AG04450 (cell line): ENCODE measurements around the gene RAX. TPM values are rescaled to one million over a fixed set of nuclear protein-coding genes. Genes with fewer than 3 reads are reported as not detected.

Experiments
- CTCF ChIA-PET: fragments of 300-600, 350-600 bp; formaldehyde crosslinking; extraction: SDS; loops from one replicate; lab custom pipeline; 2022; ENCODE audit warnings: antibody characterized with exemption, inconsistent platforms; lab: Charles Lee
- POLR2A ChIA-PET: fragments of 350-600 bp; formaldehyde crosslinking; extraction: SDS; loops from one replicate; lab custom pipeline; 2021; ENCODE audit warnings: antibody characterized with exemption, inconsistent platforms; lab: Yijun Ruan, JAX
- DNase-seq: peaks from one replicate; pipeline ENCODE4 v3.0.0-alpha.2; 2011; ENCODE audit warnings: low read depth, low spot score
- H3K27ac ChIP-seq: one replicate; pipeline ENCODE4 v1.5.1; 2012; ENCODE audit warnings: low read depth, low read length, control low read depth
- H3K27me3 ChIP-seq: one replicate; pipeline ENCODE4 v1.6.0; 2012; ENCODE audit warnings: low read length; ENCODE audit not compliant: control insufficient read depth, insufficient read depth
- H3K4me3 ChIP-seq: 2 replicates; pipeline ENCODE4 v1.5.1; 2011; ENCODE audit warnings: mild to moderate bottlenecking, low read depth, low read length, control low read depth
- H3K9me3 ChIP-seq: 2 replicates; pipeline ENCODE4 v1.5.1; 2012; ENCODE audit warnings: low read length; ENCODE audit not compliant: control insufficient read depth, insufficient read depth
- CTCF ChIP-seq: IDR thresholded peaks from 2 replicates; pipeline ENCODE4 v1.5.1; 2011; ENCODE audit warnings: low read depth, low read length, control low read depth, inconsistent platforms
- polyA minus RNA-seq: library from RNA; depleted of rRNA, polyadenylated mRNA; stranded (reverse); fragments of >200 nt; gene quantifications from 2 replicates; pipeline ENCODE4 v1.2.3, GENCODE V29; 2011; rRNA and poly(A)+ RNA removed
- polyA plus RNA-seq: library from polyadenylated mRNA; depleted of rRNA; stranded (reverse); fragments of >200 nt; gene quantifications from 2 replicates; pipeline ENCODE4 v1.2.3, GENCODE V29; 2011; rRNA removed

RAX gene
- polyA plus RNA-seq (not detected in 2 replicates), polyA minus RNA-seq (not detected in 2 replicates)

- no peak within 1 kb of the TSS for H3K27ac ChIP-seq
- ChIA-PET CTCF (interaction anchor here (0.6 to 1.8 kb wide), 2 partner anchors 19 to 129 kb away, joined by 3 to 8 read pairs; no protein-coding TSS in a partner anchor), POLR2A (no interaction called here)
- 0 out of 2 replicates have a peak within 1 kb of the TSS, but pooled peaks have one; percentile 20 for H3K4me3 ChIP-seq
- no peak for DNase-seq
- peaks cover 93% of the 10 kb centered on the region for H3K27me3 ChIP-seq
- no peak; the same call in 1 of the 2 replicates for TF ChIP-seq CTCF
- H3K9me3 ChIP-seq = peaks cover 20% of the 10 kb centered on the region; the same call in 1 of the 2 replicates
Observed at GRCh38 chr18:59272891-59273758, at the start of gene RAX. TSS of gene RAX (minus strand) at chr18:59273454. CDS start at chr18:59273206, 248 bp downstream.

- TF ChIP-seq CTCF = no peak
- no peak for DNase-seq
- ChIA-PET POLR2A (interaction anchor here (0.6 kb wide), 1 partner anchor 535 kb away, joined by 11 read pairs; no protein-coding TSS in a partner anchor), CTCF (interaction anchor here (2.1 to 5.5 kb wide), 2 partner anchors 10 to 84 kb away, joined by 8 to 52 read pairs; no protein-coding TSS in a partner anchor)
- peaks cover 18% of the 10 kb centered on the region for H3K27me3 ChIP-seq
- no peaks in the 10 kb centered on the region for H3K9me3 ChIP-seq
- no peak within 1 kb of the TSS for H3K4me3 ChIP-seq
- no peak within 1 kb of the TSS for H3K27ac ChIP-seq
Observed at GRCh38 chr18:59318460-59319050, 45.3 kb upstream of the RAX start, which contains the start of gene CPLX4. TSS of gene CPLX4 (minus strand) at chr18:59318649. CDS start at chr18:59318462, 187 bp downstream.

GRCh38 chr18:59311631-59312030 is 38.4 kb upstream of the RAX start:
- no peak overlapping the region for H3K27ac ChIP-seq
- POLR2A ChIA-PET = no interaction called here
- no peak for TF ChIP-seq CTCF
- no peak overlapping the region for H3K4me3 ChIP-seq
- no peak for DNase-seq
- no peaks in the 10 kb centered on the region; the same call in 1 of the 2 replicates for H3K9me3 ChIP-seq
- CTCF ChIA-PET = interaction anchor here (1.0 to 6.9 kb wide), 2 partner anchors 63 to 91 kb away, joined by 3 to 242 read pairs; no protein-coding TSS in a partner anchor
- peaks cover 42% of the 10 kb centered on the region for H3K27me3 ChIP-seq

- DNase-seq = no peak
- H3K27me3 ChIP-seq = peaks cover 52% of the 10 kb centered on the region
Observed at GRCh38 chr18:59308938-59309260, 35.6 kb upstream of the RAX start.

More at GRCh38 chr18:59308938-59309260, 35.6 kb upstream of the RAX start:
- no peaks in the 10 kb centered on the region; the same call in 1 of the 2 replicates for H3K9me3 ChIP-seq
- TF ChIP-seq CTCF = no peak
- no peak overlapping the region for H3K27ac ChIP-seq
- H3K4me3 ChIP-seq = peak overlapping the region; percentile 45
- CTCF ChIA-PET = interaction anchor here (0.6 to 6.9 kb wide), 14 partner anchors 10 to 515 kb away, joined by 3 to 242 read pairs (median 5); partner anchors contain the start of genes CCBE1 and CPLX4
- POLR2A ChIA-PET = no interaction called here
